ENCODE data around the gene AGTPBP1. TPM values are rescaled to one million over a fixed set of nuclear protein-coding genes. Genes with fewer than 3 reads are reported as not detected.

AGTPBP1 gene
- total and polyA plus RNA-seq, 2 of the 8 experiments (the other 6 are each of a cell fraction or from before 2014, with no cell fraction given), result 13.4 to 65.2 TPM

GRCh38 chr9:85741875-85742596 is at the start of gene AGTPBP1 (continued):
- TF ChIP-seq ATF3 (IDR thresholded peaks at IDR 0.05; ENCODE audit: insufficient read depth, low read depth, low read length) (0 out of 2 replicates have a peak, but pooled peaks have one; percentile 11), SP4 (IDR thresholded peaks at IDR 0.05; ENCODE audit: low read length) (no peak), POU5F1 (IDR thresholded peaks at IDR 0.05; ENCODE audit: low read depth, low read length) (no peak), MAX (IDR thresholded peaks at IDR 0.05) (peak; percentile 76), SAP30 (IDR thresholded peaks at IDR 0.05; ENCODE audit: insufficient read depth, insufficient replicate concordance, low read length) (no peak), BACH1 (IDR thresholded peaks at IDR 0.05; ENCODE audit: low read length) (peak; percentile 65), KDM5A (IDR thresholded peaks at IDR 0.05; ENCODE audit: low read length) (no peak), HDAC6 (IDR thresholded peaks at IDR 0.05; ENCODE audit: low read depth, low read length) (no peak), POLR2AphosphoS5 (IDR thresholded peaks at IDR 0.05; ENCODE audit: low read depth, low read length) (no peak), TAF1 (IDR thresholded peaks at IDR 0.05; ENCODE audit: low read depth, low read length) (peak; percentile 19), SIX5 (IDR thresholded peaks at IDR 0.05; ENCODE audit: low read depth, low read length) (no peak), EZH2 (IDR thresholded peaks at IDR 0.05; ENCODE audit: low read depth, low read length, severe bottlenecking) (no peak), SIN3A (conservative IDR thresholded peaks at IDR 0.05 in 1 of 2, IDR thresholded peaks at IDR 0.05 in 1 of 2; ENCODE audit: low read depth in 1 of 2, low read length in 2 of 2) (no peak), CTBP2 (IDR thresholded peaks at IDR 0.05; ENCODE audit: borderline replicate concordance, insufficient read depth, insufficient read length, low read length) (no peak), BRCA1 (IDR thresholded peaks at IDR 0.05; ENCODE audit: low read depth, low read length) (no peak), ZNF274 (IDR thresholded peaks at IDR 0.05; ENCODE audit: borderline replicate concordance, extremely low read depth, low read length) (no peak), ATF2 (IDR thresholded peaks at IDR 0.05; ENCODE audit: low read length) (no peak), CTCF (IDR thresholded peaks at IDR 0.05; ENCODE audit: control extremely low read depth in 1 of 3, insufficient read depth in 1 of 3, low read depth in 1 of 3, low read length in 3 of 3) (no peak), YY1 (IDR thresholded peaks at IDR 0.05; ENCODE audit: low read depth, low read length) (no peak)

Data from H1 (cell line).